KOPT-K1 (cell line): ENCODE data around the gene ARAP2.

ENCODE experiments used
- H3K27ac ChIP-seq: fragments of 200-600 bp; sonication (generic); 2 replicates; pipeline ENCODE4 v1.5.1; 2016; ENCODE audit warnings: antibody characterized with exemption, mild to moderate bottlenecking, low read depth, low read length; ENCODE audit not compliant: poor library complexity, severe bottlenecking
- H3K36me3 ChIP-seq: fragments of 200-600 bp; sonication (generic); 2 replicates; pipeline ENCODE4 v1.5.1; 2017; ENCODE audit warnings: antibody characterized with exemption, mild to moderate bottlenecking, low read length, moderate library complexity; ENCODE audit not compliant: insufficient read depth
- H3K9me3 ChIP-seq: fragments of 200-600 bp; sonication (generic); 2 replicates; pipeline ENCODE4 v1.5.1; 2017; ENCODE audit warnings: antibody characterized with exemption, low read length, mild to moderate bottlenecking; ENCODE audit not compliant: insufficient read depth, poor library complexity, severe bottlenecking

ARAP2 gene

DNA sequence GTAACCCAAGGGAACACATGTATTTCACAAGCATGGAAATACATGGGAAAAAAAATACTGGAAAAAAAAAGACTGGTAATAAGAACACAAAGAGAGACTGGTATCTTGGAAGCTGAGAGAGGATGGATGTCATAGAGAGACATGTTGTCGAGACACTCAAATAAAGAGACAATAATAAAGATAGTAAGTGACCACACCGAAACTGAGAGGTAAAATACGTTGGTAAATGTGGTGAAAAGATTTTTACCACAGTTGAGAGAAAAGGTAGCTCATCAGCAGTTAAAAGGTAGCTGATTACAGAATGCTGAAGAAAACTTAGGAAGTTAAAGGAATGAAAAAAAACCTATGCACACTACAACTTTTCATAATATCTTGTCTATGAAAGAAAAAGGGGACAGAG is 81.1 kb downstream of the ARAP2 start:
- no peak overlapping the region for H3K27ac ChIP-seq
- H3K36me3 ChIP-seq = peaks cover 50% of the 10 kb centered on the region
- no peaks in the 10 kb centered on the region for H3K9me3 ChIP-seq

DNA sequence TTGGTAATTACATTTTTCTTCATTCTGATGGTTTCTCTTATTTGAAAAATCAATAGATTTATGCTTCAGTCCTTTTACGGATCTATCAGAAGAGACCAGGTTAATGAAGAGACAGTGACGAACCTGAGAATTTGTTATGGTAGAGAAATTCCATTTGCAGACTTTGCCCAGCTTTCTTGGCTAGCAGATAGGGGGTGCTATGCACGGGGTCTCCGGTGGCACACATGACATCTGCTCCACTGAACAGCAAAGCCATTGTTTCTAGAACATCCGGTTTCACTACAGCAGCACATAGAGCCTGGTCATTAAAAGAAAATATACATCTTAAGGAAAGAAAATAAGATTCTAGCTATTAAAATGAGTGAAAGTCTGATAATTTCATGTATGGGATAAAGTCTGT is 85.1 kb downstream of the ARAP2 start:
- Histone ChIP-seq H3K36me3 (peaks cover 47% of the 10 kb centered on the region), H3K9me3 (no peaks in the 10 kb centered on the region), H3K27ac (no peak overlapping the region)

DNA sequence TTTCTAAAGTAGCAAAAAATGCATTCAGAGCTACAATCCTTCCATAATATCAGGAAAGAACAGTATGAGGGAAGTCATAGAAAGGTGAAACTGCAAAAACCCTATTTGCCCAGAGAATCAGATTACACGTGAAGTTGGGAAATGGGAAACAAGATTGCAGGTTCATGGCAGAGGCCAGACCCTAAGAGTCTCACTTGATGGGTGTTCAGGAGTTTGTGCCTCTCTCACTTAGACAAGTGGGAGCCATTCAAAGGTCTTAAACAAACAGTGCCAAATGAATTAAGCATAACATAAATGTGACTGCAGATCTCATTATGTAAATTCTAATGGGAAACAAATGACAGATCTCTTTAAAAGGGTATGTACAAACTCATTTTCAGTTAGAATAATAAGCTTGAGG is 91.6 kb downstream of the ARAP2 start:
- Histone ChIP-seq H3K36me3 (peaks cover 18% of the 10 kb centered on the region), H3K9me3 (no peaks in the 10 kb centered on the region), H3K27ac (no peak overlapping the region)

DNA sequence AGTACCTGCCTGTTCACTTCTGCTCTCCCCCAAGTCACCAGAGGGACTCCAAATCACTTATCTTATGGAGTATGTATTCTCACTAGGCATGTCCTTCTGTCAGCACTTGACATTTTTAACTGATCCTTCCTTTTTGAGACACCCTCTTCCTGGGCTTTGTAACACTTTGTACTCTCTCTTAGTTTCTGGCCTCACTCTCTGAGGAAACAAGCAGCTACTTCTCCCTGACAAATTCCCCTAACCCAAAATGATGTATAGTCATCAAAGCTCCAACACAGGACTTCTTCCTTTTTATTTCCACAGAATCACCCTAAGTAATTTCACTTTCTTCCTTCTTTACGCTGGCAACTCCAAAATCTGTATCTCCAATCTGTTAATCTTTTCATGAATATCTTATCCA is 101.8 kb downstream of the ARAP2 start:
- no peaks in the 10 kb centered on the region for H3K9me3 ChIP-seq

DNA sequence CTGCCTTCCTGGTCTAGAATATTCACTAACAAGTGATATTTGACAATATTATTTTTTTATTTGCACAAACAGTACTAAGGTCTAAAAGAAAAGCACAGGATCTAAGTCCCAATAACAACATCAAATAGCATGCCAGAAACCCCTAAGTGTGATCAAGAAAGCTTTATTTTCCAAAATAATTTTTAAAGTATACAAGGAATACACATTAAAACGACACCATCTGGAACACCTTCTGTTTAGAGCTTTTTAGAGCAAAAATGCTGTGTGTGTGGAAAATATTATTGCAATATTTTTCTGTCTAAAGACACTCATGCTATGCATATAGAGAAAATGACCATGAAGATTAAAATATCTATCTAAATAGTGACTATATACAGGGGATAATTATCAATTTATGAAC is 103.1 kb downstream of the ARAP2 start:
- Histone ChIP-seq H3K36me3 (peaks cover 12% of the 10 kb centered on the region; the same call in 1 of the 2 replicates), H3K27ac (no peak overlapping the region), H3K9me3 (no peaks in the 10 kb centered on the region)

More for the DNA sequence above, 101.8 kb downstream of the ARAP2 start:
- Histone ChIP-seq H3K36me3 (peaks cover 23% of the 10 kb centered on the region), H3K27ac (no peak overlapping the region)

DNA sequence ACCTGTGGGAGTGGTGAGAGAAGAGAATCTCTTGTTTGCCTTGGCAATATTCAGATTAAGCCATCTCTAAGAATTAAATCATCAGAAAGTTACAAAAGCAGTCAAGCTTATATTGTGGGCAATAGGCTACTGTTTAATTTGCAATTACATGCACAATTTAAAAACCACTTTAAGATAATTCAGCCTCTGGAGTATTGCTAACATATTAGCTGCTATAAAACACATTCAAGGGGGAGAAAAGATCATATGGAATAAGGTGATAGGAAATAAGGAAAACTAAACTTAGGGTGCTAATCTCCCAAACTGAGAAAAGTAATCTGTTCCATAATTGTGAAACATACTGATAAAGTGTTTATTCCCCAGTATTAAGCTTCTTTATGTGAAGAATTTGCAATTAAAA is 103.9 kb downstream of the ARAP2 start:
- Histone ChIP-seq H3K36me3 (peaks cover 4% of the 10 kb centered on the region; the same call in 1 of the 2 replicates), H3K27ac (no peak overlapping the region), H3K9me3 (no peaks in the 10 kb centered on the region)

DNA sequence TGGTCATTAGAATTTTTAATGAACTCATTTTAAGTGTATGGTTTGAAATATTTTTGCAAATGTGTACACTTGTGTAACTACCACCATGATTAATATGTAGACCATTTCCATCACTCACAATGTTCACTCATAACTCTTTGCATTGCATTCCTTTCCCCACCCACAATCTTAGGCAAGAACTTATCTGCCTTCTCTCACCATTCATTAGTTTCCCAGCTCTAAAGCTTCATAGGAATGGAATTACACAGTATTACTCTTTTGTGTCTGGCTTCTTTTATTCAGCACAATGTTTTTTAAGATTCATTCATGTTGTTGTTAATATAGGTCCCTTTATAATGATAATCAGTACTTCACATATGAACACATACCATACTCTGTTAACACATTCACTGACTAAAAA is 106.1 kb downstream of the ARAP2 start:
- Histone ChIP-seq H3K36me3 (no peaks in the 10 kb centered on the region), H3K9me3 (no peaks in the 10 kb centered on the region), H3K27ac (no peak overlapping the region)

DNA sequence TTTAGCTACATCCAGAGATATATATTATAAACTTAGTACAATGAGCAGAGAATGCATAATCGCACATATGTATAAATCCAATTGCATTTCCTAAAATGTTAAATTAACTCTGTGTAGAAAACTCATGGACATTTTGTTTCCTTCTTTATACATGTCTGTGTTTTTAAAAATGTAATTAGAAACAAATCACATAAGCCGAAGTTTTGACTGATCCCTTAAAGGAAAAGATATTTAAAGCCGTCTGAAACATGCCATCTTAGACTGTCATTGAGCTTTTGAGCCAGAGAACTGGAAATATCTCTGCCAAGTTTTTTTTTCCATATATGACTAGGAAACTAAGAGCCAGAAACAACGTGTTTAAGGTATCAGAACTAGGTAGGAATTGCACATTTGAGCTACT is 107.0 kb downstream of the ARAP2 start:
- no peaks in the 10 kb centered on the region for H3K36me3 ChIP-seq
- no peaks in the 10 kb centered on the region for H3K9me3 ChIP-seq

DNA sequence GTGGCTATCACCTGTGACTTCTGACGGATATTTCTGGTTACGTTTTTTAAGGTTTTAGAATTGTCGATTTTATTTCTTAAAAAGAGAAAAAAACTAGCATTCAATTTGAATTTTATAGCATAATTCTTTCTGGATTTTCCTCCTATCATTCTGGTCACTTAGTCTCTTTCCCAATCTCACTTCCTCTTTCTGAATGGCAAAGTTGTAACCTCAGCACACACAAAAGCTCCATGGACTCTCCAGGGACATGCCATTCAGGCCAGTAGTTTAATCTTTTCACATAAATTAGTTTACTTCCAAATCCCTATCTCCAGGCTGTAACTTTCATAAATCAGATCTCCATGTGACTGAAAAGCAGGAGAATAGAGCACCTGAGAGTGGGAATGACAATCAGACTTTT is 110.7 kb downstream of the ARAP2 start:
- no peaks in the 10 kb centered on the region for H3K36me3 ChIP-seq
- no peak overlapping the region for H3K27ac ChIP-seq
- H3K9me3 ChIP-seq = no peaks in the 10 kb centered on the region

More for the DNA sequence above, 107.0 kb downstream of the ARAP2 start:
- no peak overlapping the region for H3K27ac ChIP-seq

DNA sequence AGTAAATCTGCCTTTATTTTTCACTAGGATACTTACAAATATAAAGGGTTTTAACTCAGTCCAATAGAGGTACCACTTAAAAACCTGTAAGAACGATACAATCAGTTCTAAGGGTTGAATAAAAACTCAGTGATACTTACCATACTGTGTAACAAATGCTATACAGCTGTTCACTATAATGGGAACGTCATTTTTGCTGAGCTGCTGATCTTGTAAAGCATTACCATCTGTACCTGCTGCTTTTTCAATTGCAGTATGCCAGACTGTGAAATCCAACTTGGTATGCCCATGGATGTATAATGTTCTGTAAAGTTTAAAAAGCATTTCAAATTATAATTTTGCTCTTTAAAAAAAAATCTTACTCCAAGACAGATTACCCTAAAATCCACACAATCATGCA is 111.2 kb downstream of the ARAP2 start:
- Histone ChIP-seq H3K27ac (no peak overlapping the region), H3K36me3 (no peaks in the 10 kb centered on the region), H3K9me3 (no peaks in the 10 kb centered on the region)

DNA sequence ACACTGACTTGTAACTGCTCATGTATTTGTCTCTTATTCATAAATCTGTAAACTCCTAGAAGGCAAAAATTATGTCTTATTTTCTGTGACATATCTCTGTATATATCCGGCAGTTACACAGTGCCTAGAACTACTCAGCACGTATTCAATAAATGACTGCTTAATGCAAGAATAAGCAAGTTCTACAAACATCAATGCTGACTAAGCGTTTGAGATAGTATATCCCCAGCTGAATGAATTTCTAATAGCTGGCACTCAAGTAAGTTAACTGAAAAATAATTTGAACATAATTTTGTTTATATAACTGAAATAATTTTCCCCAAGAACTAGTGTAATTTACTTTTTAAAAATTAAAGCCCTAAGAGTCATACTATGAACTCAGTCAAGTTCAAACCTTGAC is 113.7 kb downstream of the ARAP2 start:
- no peak overlapping the region for H3K27ac ChIP-seq
- no peaks in the 10 kb centered on the region for H3K9me3 ChIP-seq
- H3K36me3 ChIP-seq = no peaks in the 10 kb centered on the region

DNA sequence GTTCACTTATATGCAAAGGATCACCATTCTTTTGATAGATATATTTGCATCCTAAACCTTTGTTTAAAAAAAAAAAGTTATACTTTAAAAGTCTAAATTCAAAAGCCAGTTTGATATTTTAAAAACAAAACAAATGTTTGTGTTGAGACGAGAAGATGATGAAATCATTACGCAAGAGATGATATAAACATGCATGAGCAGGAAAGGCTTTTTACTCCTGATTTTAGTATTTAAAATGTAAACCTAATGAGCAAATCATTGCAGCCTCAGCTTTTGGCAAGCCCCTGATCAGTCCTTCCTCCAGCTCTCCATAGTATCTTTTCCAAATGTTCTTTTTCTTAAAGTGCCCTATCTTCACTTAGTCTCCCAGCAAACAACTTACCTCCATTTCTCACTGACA is 115.6 kb downstream of the ARAP2 start:
- H3K9me3 ChIP-seq = no peaks in the 10 kb centered on the region
- H3K36me3 ChIP-seq = peaks cover 3% of the 10 kb centered on the region; the same call in 1 of the 2 replicates
- H3K27ac ChIP-seq = no peak overlapping the region

DNA sequence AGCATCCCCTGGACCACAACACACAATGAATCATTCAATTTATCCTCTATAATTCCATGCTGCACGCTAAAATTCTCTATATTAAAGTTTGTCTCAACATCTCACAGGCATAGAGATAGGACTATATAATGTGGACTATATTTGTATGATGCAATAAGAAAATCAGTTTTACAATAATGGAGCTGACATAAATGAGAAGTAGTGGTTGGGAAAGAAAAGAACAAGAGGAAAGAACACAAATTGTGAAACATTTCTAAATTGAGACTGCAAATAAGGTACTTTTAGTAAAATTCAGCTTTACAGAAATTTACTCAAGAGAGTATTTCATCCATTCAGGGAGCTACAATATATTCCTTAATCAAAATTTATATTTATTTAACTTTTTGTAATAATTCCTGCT is 120.4 kb downstream of the ARAP2 start:
- no peak overlapping the region for H3K27ac ChIP-seq
- H3K9me3 ChIP-seq = no peaks in the 10 kb centered on the region
- peaks cover 13% of the 10 kb centered on the region for H3K36me3 ChIP-seq

DNA sequence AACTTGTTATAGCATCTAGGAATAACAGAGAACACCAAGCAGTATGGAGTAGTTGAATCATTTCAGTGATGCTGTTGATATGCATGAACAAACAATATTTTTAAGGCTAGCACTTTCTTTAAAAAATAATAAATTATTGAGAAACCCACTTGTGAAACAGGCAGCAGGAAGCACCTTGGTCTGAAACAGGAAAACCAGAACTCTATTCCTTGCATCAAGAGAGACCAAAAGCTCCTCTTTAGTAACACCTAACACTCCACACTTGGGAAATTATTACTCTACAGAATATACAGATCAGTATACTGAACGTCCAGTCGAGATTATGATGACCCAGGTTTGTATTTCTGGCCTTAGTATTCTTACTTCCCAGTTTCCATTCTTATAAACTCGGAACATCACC is 129.0 kb downstream of the ARAP2 start:
- Histone ChIP-seq H3K36me3 (peaks cover 11% of the 10 kb centered on the region; the same call in 1 of the 2 replicates), H3K27ac (no peak overlapping the region), H3K9me3 (no peaks in the 10 kb centered on the region)

DNA sequence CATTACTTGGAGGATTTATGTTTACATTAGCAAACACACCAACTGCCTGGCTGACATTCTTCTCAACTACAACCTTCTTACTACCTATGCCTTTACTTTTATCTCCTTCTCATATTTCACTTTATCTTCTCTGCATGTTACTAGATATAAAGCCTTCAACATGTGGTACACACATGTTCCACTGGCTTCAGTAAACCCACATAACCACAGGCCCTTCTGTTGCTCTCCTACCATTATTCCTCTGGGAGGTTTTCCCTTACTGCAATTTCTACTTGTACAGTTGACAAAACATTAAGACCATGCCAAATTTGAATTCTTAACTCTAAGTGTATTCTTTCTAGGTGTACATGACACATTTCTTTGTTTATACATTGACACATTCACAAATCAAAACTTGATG is 133.1 kb downstream of the ARAP2 start:
- Histone ChIP-seq H3K27ac (no peak overlapping the region), H3K9me3 (no peaks in the 10 kb centered on the region), H3K36me3 (peaks cover 17% of the 10 kb centered on the region)

DNA sequence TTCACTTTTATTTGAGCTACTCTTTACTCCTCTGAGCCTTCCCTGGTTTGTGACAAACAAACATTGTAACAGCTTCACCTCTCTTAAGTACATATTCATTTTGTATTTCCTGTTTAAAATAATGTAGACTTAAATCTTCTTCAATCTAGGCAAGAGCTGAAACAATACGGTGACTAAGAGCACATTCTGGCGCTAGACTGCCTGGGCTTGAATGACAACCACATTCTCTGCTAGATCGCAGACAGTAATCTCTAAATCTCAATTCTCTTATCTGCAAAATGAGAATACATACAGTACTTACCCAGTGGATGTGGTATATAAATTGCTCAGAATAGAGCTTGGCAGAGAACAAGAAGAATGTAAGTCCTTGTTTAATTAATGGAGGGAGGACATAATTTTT is 144.8 kb downstream of the ARAP2 start:
- Histone ChIP-seq H3K36me3 (peaks cover 17% of the 10 kb centered on the region), H3K9me3 (peaks cover 13% of the 10 kb centered on the region), H3K27ac (no peak overlapping the region)

DNA sequence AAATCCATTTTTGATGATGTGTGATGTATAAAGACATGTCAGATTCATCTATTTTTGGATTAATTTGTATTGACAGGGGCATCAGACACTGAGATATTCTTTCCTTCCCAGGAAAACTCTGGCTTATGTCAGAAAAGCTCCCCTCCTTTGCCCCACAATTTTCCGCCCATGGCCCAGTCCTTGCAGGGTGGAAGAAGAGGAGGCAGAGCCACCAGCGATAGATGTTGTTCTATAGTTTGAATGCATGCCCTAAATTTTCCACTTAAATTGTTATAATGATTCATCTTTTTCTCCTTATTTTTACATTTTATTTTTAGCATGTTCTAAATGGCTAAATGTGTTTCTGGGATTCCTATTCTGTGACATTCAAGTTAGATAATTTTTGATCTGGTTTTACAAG is 149.3 kb downstream of the ARAP2 start:
- Histone ChIP-seq H3K9me3 (no peaks in the 10 kb centered on the region), H3K36me3 (peaks cover 15% of the 10 kb centered on the region), H3K27ac (no peak overlapping the region)
